Measurements from ENCODE around the gene PLCXD3.

The PLCXD3 gene

DNA sequence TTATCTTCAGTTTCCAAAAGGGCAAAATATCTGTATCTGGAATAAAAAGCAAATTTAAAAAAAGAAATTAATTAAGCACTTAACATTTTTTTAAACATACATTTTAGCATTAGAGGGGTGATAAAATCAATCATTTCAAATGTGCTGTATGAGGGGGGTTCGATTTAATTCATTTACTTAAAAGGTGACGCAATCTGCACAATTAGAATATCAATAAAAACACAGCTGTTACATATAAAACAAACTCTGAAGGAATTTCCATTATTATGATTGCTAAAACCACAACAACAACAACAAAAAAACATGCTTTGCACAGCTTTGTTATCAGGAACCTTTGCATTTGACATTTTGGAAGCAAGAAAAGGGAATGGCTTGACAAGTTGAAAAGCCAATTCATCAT, 225.5 kb downstream of the PLCXD3 start:
- DNase-seq (ENCODE audit: low spot score) = no peak

DNA sequence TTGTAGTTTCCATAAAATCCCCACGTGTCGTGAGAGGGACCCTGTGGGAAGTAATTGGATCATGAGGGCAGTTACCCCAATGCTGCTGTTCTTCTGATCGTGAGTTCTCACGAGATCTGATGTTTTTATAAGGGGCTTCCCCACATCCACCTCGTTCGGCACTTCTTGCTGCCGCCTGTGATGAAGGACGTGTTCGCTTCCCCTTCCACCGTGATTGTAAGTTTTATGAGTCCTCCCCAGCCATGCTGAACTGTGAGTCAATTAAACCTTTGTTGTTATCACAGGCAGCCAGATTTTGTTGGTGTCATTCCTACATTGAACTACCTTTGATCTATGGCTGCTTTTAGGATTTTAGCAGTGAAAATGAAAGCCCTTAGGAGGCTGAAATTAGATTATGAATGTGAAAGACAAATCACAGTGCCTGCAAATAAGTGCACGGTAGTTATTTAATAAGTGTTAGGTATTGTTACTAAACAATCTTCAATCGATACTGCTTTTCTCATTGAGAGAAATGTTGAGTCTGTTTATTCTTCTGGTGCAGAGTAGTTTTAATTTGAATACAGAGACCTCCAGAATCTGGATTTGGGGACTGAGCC, 229.1 kb downstream of the PLCXD3 start:
- DNase-seq (ENCODE audit: low spot score) = no peak

DNA sequence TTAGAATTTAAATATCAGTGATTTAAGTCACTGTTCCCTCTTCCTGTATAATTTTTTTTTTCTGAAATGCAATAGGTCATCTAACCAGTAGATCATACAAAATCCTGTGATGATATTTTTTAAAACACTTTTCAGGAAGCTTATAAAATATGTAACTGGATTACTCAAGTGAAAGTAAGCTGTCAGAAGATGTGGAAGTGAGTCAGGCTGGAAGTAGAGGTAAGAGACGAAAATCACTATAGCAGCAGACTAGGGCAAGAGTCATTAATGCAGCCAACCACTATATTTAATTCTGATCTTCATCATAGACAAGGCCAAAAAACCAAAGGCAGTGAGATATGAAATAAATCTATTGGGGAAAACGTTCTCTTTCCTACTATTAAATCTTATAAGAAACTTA, 231.4 kb downstream of the PLCXD3 start:
- DNase-seq (ENCODE audit: low spot score) = no peak

DNA sequence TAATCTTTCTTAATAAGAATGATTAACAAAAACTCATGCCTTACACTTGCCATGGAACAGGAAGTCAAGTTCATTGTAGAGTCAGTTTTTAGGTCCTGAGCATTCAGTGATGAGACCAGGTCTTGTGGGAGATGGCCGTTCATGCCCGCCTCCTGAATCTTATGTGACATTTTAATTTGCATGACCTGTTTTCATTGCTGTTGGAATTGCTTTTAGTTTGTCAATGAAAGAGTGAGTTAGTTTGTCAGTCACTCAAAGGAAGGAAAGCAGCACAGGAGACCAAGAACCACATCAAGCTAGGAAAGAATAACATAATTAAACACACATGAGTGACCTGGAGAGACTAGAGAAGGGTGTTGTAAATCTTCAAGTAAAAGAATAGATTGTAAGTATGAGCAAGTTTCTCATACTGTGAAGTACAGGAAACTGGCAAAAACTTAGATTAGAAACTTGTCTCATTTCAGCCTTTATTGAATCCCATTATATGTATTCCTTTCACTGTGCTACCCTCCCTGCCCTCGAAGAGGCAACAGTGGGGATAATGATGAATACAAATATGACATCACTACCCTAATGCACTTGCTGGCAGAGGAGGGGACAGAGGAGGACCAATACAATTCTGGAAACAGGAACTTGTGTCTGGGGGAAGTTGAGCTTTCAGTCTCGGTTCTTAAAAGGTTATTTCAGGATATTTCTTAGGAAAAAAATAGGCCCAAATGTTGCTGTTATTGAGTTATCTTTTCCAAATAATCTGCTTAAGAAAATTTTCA, 232.7 kb downstream of the PLCXD3 start:
- no peak for DNase-seq (ENCODE audit: low spot score)

- DNase-seq (ENCODE audit: low spot score) = no peak
Observed at GRCh38 chr5:41275813-41276512, 234.4 kb downstream of the PLCXD3 start.

GRCh38 chr5:41270423-41271251, 239.8 kb downstream of the PLCXD3 start:
- peak; percentile 41 for DNase-seq (ENCODE audit: low spot score)

- DNase-seq (ENCODE audit: low spot score) = no peak
Observed at GRCh38 chr5:41268894-41269293, 241.5 kb downstream of the PLCXD3 start.

GRCh38 chr5:41266377-41266776, 244.0 kb downstream of the PLCXD3 start:
- DNase-seq (ENCODE audit: low spot score) = no peak

DNA sequence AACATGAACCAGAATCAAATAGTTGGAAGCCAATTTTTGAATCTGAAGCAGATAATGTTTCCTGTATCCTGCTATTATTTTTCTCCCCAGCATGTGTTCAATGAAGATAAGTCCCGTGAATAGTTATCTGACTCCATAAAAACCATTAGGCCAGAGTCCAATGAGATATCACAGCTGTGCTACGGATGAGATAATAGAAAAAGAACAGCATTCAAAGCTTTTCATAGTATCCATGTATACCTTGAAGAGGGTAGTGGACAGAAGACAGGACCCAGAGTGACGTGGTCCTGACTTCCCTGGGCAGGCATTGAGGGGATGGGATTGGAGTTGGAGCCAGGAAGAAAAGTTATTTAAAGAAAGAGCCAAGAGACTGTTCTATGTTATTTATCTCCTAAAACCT, 246.4 kb downstream of the PLCXD3 start:
- no peak for DNase-seq (ENCODE audit: low spot score)

DNA sequence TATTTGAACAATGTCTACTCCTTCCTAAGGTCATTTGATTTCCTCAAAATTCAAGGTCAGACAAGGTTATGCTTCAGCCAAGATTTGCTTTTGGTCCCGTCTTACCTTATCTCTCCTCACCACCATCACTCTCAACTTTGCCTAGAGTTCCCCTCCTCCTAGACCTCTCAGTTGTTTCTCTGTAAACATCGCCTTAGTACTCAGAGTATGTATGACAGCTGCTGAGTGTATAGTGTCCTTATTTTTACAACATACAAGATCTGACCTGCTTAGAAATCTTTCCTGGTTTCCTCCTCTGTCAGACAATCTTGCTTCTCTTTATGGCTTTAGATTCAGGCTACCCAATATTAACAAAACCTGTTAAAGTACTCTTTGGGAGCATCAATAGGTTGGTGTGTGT, 247.1 kb downstream of the PLCXD3 start:
- DNase-seq (ENCODE audit: low spot score) = no peak

All from AG08396 (cell line).